ENCODE data around the gene SLC1A5.

The SLC1A5 gene

GRCh38 chr19:46726551-46726950, 61.8 kb downstream of the SLC1A5 start:
- no peak for TF ChIP-seq CTCF (IDR thresholded peaks at IDR 0.05; ENCODE audit: low read depth, low read length)
- no peak overlapping the region for H3K4me3 ChIP-seq (ENCODE audit: low read depth, low read length)

- no peak for TF ChIP-seq CTCF (IDR thresholded peaks at IDR 0.05; ENCODE audit: low read depth, low read length)
- no peak overlapping the region for H3K4me3 ChIP-seq (ENCODE audit: low read depth, low read length)
Measured at GRCh38 chr19:46725859-46726393, 62.5 kb downstream of the SLC1A5 start.

- no peak overlapping the region for H3K4me3 ChIP-seq (ENCODE audit: low read depth, low read length)
- TF ChIP-seq CTCF (IDR thresholded peaks at IDR 0.05; ENCODE audit: low read depth, low read length): no peak
Measured at GRCh38 chr19:46725036-46725820, 63.2 kb downstream of the SLC1A5 start.
